GM12874 (cell line): ENCODE data around the gene ARL4A.

Experiments
- CTCF ChIP-seq: IDR thresholded peaks from 2 replicates; pipeline ENCODE4 v1.5.1; 2011; ENCODE audit warnings: low read depth, mild to moderate bottlenecking, control low read depth, low read length, moderate library complexity; ENCODE audit not compliant: insufficient read depth

ARL4A gene

DNA sequence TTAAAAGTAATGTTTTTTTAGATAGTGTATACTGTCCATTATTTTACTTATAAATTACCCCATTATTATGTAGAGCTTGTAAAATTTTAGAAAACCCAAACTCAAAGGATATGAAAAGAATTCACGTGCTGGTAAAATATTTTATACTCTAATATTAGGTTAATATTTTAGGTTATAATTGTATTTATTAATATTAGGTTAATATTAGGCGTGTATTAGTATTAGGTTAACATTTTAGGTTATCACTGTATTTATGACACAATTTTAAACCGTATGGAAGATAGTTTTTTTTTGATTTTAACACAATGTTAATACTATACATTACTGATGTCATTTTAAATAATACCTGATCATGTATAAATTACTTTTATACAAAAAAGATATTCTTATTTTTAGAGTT is 48.5 kb downstream of the ARL4A start:
- no peak for TF ChIP-seq CTCF

DNA sequence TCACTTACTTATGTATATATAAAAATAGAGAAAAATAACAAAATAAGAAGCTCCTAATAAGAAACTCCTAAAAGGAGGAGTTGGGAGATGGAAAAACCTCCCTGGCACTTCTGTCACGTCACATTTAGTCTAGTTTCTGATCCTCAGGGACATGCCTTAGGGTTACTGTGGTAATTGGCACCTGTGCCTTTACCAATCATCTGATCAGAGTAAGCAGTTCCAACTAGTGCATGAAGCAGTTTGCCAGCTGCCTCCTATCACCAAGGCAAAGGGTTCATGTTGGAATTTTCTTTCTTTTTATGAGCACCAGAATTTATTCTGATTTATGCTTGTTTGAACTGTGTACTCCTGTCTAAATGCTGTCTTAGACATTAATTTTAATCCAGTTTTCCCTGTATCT is 49.9 kb downstream of the ARL4A start:
- no peak for TF ChIP-seq CTCF

GRCh38 chr7:12737836-12738235 is 50.4 kb downstream of the ARL4A start:
- TF ChIP-seq CTCF: no peak

- no peak for TF ChIP-seq CTCF
Observed at GRCh38 chr7:12738665-12739064, 51.2 kb downstream of the ARL4A start.
